A673 (cell line): ENCODE results near the gene ZSWIM6. TPM values are rescaled to one million over a fixed set of nuclear protein-coding genes. Genes with fewer than 3 reads are reported as not detected.

Source experiments
- BruUV-seq: library from RNA; stranded (reverse); fragments of 400-500 nt; replicated peaks from 2 replicates; lab custom pipeline; 2021; lab: Mats Ljungman, UMichigan
- CTCF ChIA-PET: fragments of 300-600 bp; sonication (Branson Sonifier 250); formaldehyde crosslinking; loops from one replicate; lab custom pipeline; 2022; ENCODE audit warnings: antibody characterized with exemption; lab: Charles Lee
- POLR2A ChIA-PET: fragments of 300-600 bp; sonication (Branson Sonifier 250); formaldehyde crosslinking; loops from one replicate; lab custom pipeline; 2022; ENCODE audit warnings: antibody characterized with exemption; ENCODE audit not compliant: low non-redundant PET; lab: Charles Lee
- DNase-seq: peaks from one replicate; pipeline ENCODE4 v3.0.0-alpha.2; 2015; ENCODE audit warnings: low spot score
- H3K27ac ChIP-seq: fragments of 200-600 bp; sonication (generic); 2 replicates; pipeline ENCODE4 v1.5.1; 2016; ENCODE audit warnings: mixed run types, low read depth, mild to moderate bottlenecking, mixed read lengths, antibody characterized with exemption, low read length; ENCODE audit not compliant: poor library complexity, severe bottlenecking
- H3K27me3 ChIP-seq: fragments of 200-600 bp; sonication (generic); replicated peaks from 2 replicates; pipeline ENCODE4 v1.6.1; 2017; ENCODE audit warnings: mixed run types, low read depth, mild to moderate bottlenecking, mixed read lengths, antibody characterized with exemption, low read length; ENCODE audit not compliant: insufficient read depth, poor library complexity
- H3K36me3 ChIP-seq: fragments of 200-600 bp; sonication (generic); 2 replicates; pipeline ENCODE4 v1.6.1; 2016; ENCODE audit warnings: mixed run types, mild to moderate bottlenecking, mixed read lengths, antibody characterized with exemption, low read length; ENCODE audit not compliant: insufficient read depth, poor library complexity, severe bottlenecking
- H3K4me1 ChIP-seq: fragments of 200-600 bp; sonication (generic); 2 replicates; pipeline ENCODE4 v1.6.1; 2017; ENCODE audit warnings: mixed run types, mild to moderate bottlenecking, mixed read lengths, antibody characterized with exemption, low read length; ENCODE audit not compliant: insufficient read depth, poor library complexity, severe bottlenecking
- H3K4me3 ChIP-seq: fragments of 200-600 bp; sonication (generic); 2 replicates; pipeline ENCODE4 v1.5.1; 2016; ENCODE audit warnings: low read depth, mixed run types, mild to moderate bottlenecking, mixed read lengths, low read length; ENCODE audit not compliant: poor library complexity, severe bottlenecking
- H3K9me3 ChIP-seq: fragments of 200-600 bp; sonication (generic); 2 replicates; pipeline ENCODE4 v1.6.1; 2016; ENCODE audit warnings: mixed run types, low read depth, mild to moderate bottlenecking, mixed read lengths, antibody characterized with exemption, low read length; ENCODE audit not compliant: poor library complexity, severe bottlenecking
- CTCF ChIP-seq: fragments of 300-800, 200-600 bp; sonication (generic); conservative IDR thresholded peaks from 2 replicates; pipeline ENCODE4 v1.5.1; 2017; ENCODE audit warnings: low read depth, mild to moderate bottlenecking, antibody characterized with exemption, low read length, moderate library complexity, mixed read lengths
- EZH2 ChIP-seq: fragments of 200-600 bp; sonication (generic); IDR thresholded peaks from 2 replicates; pipeline ENCODE4 v1.6.1; 2017; ENCODE audit warnings: borderline replicate concordance, low read depth, mild to moderate bottlenecking, mixed read lengths, antibody characterized with exemption, low read length; ENCODE audit not compliant: poor library complexity, severe bottlenecking
- intact Hi-C: fragments of 100-400 bp; cut with micrococcal nuclease; formaldehyde crosslinking; loops from one replicate; pipeline ENCODE4 v1.10.0; 2022; ENCODE audit not compliant: unreplicated experiment
- total RNA-seq: library from RNA; stranded (reverse); gene quantifications from 2 replicates; pipeline ENCODE4 v1.2.3, GENCODE V29; 2021

Gene ZSWIM6
- total RNA-seq, 1 experiment from 2014 or later, result 47.3 TPM

GRCh38 chr5:61318376-61318775, 13.7 kb upstream of the ZSWIM6 start:
- Histone ChIP-seq H3K27ac (peak overlapping the region; percentile 78), H3K9me3 (no peaks in the 10 kb centered on the region), H3K4me1 (peaks cover 23% of the 10 kb centered on the region), H3K36me3 (no peaks in the 10 kb centered on the region), H3K27me3 (no peaks in the 10 kb centered on the region), H3K4me3 (no peak overlapping the region)
- ChIA-PET POLR2A (no interaction called here), CTCF (no interaction called here)
- TF ChIP-seq EZH2 (no peak), CTCF (no peak)
- intact Hi-C loops, result no loop called here
- BruUV-seq, result no TSS peak
- DNase-seq, result no peak

- ChIA-PET CTCF (no interaction called here), POLR2A (no interaction called here)
- peak overlapping the region; percentile 28 for H3K4me3 ChIP-seq
- intact Hi-C loops, result loop anchor here (10.0 kb wide), 1 partner anchor 615 kb away; no protein-coding TSS in a partner anchor
- TF ChIP-seq CTCF (no peak), EZH2 (no peak)
- H3K4me1 ChIP-seq, result peaks cover 23% of the 10 kb centered on the region
- peak overlapping the region; percentile 78 for H3K27ac ChIP-seq
- no peaks in the 10 kb centered on the region for H3K27me3 ChIP-seq
- no peaks in the 10 kb centered on the region for H3K36me3 ChIP-seq
- peak; percentile 90 for DNase-seq
- no peaks in the 10 kb centered on the region for H3K9me3 ChIP-seq
- BruUV-seq, result no TSS peak
Measured at GRCh38 chr5:61319388-61320146, 12.5 kb upstream of the ZSWIM6 start.

GRCh38 chr5:61320860-61321259, 11.2 kb upstream of the ZSWIM6 start:
- ChIA-PET CTCF (no interaction called here), POLR2A (no interaction called here)
- no TSS peak for BruUV-seq
- H3K4me3 ChIP-seq, result no peak overlapping the region
- H3K27ac ChIP-seq, result no peak overlapping the region
- H3K4me1 ChIP-seq, result peaks cover 23% of the 10 kb centered on the region
- intact Hi-C loops, result loop anchor here (10.0 kb wide), 1 partner anchor 614 kb away; no protein-coding TSS in a partner anchor
- no peak for DNase-seq
- no peaks in the 10 kb centered on the region for H3K36me3 ChIP-seq
- no peaks in the 10 kb centered on the region for H3K9me3 ChIP-seq
- no peaks in the 10 kb centered on the region for H3K27me3 ChIP-seq
- TF ChIP-seq CTCF (no peak), EZH2 (no peak)
